HG03571 (cell line): ENCODE data around the gene ST8SIA6.
A peak's percentile ranks its signal among the peaks of the same experiment; 100 is the strongest.
"Not testable (repeated sequence)": the region's sequence is repeated elsewhere in the genome, so short reads cannot be mapped to it uniquely, and the experiment has no call there.

Experiments used
- ATAC-seq: cut with Tn5 transposase; IDR thresholded peaks from one replicate; pipeline ENCODE4 v1.9.1; 2021; ENCODE audit not compliant: unreplicated experiment

ST8SIA6 gene

DNA sequence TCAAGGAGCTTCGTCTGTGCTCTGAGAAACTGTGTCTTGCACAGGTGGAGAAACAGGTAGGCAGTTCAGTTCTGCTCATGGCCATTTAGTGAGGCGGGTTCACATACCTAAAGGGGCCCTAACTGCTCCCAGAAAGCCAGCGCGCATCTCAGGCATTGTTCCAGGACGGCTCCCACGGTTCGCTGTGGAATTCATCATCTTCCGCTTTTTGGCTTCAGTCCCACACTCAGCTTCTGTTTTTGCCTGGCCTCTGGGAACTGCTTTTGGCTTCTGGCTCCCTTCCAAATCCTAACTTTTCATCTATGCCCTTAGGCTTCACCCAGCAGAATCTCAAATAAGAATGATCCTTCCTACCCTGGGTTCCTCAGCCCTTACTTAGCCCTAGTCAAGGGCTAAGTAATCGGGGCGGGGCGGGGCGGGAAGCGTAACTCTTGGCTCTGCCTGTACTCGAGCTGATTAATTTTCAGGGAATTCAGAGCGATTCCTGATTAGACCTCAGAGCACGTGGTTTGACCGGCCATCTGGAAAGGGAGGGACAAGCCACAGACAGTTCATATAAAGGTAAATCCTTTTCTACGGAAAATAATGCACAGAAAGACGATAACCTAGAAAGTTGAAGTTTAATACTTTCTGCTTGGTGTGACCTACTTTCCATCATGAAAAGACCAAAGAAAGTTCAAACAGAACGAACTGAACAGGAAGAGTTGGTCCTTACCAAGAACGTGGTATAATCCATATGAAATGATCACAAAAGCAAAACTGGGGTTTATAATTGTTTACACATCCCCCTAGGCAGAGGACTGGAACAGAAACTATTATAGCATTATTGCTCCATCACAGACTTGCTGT is 105.7 kb downstream of the ST8SIA6 start:
- ATAC-seq = no peak

DNA sequence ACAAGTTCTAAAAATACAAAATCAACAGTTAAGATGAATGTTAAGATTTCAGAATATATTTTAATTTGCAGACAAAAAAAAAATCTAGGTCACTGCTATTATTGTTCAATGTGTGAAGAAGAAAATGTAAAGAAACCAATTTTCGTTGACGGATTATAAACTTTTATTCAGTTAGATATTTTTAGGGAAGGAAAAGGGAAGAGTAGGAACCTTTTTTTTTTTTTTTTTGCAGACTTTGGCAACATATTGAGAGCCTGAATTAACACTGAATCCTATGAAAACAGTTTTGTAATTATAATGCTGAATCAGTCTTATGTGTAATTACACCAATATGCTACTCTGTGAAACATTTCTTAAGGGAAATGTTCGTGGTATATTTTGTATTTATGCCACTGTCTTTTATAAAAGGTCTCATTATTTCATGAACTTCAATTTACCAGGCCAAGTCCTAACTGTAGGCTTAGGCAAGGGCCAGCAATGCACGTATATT is 106.3 kb downstream of the ST8SIA6 start:
- ATAC-seq = no peak

DNA sequence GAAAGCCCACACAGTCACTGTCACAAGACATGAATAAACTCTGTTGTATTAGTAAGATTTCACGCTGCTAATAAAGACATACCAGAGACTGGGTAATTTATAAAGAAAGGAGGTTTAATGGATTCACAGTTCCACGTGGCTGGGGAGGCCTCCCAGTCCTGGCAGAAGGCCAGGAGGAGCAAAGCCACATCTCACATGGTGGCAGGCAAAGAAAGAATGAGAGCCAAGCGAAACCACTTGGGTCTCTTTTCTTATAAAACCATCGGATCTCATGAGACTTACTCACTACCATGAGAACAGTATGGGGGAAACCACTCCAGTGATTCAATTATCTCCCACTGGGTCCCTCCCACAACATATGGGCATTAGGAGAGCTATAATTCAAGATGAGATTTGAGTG is 110.2 kb downstream of the ST8SIA6 start:
- ATAC-seq = no peak

GRCh38 chr10:17343118-17343517 is 111.3 kb downstream of the ST8SIA6 start:
- ATAC-seq = no peak

- no peak for ATAC-seq
Measured at GRCh38 chr10:17340144-17340829, 114.1 kb downstream of the ST8SIA6 start.

- no peak for ATAC-seq
Measured at GRCh38 chr10:17335065-17335464, 119.3 kb downstream of the ST8SIA6 start.

DNA sequence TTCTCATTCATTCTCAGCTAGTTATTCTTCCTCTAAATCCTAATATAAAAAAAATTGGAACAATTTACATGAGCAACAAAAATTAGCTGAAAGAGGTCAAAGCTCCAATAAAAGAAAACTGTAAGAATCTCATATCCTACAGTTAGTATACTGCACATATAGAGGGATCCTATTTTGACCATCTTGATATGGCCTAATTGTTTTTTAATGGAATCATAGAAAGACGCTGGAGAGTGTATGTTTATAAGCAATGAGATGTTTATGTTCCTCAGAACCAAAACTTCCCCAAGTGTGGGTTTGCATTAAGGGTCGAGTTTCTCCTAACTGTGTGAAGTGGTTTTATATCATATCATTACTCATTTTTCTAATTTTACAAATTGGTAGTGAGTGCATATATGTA is 123.9 kb downstream of the ST8SIA6 start:
- no peak for ATAC-seq

GRCh38 chr10:17326377-17326776 is 128.0 kb downstream of the ST8SIA6 start:
- ATAC-seq = no peak

GRCh38 chr10:17321957-17322356 is 132.4 kb downstream of the ST8SIA6 start:
- ATAC-seq = not testable (repeated sequence)

- ATAC-seq = peak; percentile 66
Measured at GRCh38 chr10:17316488-17317170, 137.8 kb downstream of the ST8SIA6 start.

DNA sequence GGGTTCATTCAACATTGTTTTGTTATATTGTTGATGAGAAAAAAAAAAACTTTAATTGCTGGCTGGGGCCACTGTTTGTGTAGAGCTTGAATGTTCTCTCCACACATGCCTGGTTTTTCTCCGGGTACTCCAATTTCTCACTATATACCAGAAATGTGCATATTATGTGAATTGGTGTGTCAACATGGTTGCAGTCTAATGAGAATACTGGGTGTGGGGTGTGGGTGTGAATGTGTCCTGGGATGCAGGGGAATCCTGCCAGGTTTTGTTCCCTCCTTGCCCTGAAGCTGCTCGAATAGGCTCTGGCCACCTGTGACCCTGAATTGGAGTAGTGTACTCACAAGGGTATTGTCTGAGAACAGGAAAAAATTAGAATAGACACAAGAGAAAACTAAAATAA is 145.0 kb downstream of the ST8SIA6 start:
- ATAC-seq = no peak

- no peak for ATAC-seq
Measured at GRCh38 chr10:17307123-17307522, 147.3 kb downstream of the ST8SIA6 start.

DNA sequence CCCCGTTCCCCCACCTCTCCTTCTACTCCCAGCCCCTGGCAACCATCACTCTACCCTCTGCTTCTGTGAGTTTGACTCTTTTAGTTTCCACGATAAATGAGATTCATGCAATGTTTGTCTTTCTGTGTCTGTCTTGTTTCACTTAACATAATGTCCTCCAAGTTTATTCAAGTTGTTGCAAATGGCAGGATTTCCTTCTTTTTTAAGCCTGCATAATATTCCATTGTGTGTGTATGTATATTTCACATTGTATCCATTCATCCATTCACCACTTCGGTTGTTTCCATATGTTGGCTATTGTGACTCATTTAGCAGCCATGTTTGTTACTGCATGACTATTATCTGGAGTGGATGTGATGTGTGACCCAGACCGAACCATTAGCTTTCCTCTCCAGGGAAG is 162.0 kb downstream of the ST8SIA6 start:
- no peak for ATAC-seq

- no peak for ATAC-seq
Measured at GRCh38 chr10:17290226-17290625, 164.2 kb downstream of the ST8SIA6 start.

DNA sequence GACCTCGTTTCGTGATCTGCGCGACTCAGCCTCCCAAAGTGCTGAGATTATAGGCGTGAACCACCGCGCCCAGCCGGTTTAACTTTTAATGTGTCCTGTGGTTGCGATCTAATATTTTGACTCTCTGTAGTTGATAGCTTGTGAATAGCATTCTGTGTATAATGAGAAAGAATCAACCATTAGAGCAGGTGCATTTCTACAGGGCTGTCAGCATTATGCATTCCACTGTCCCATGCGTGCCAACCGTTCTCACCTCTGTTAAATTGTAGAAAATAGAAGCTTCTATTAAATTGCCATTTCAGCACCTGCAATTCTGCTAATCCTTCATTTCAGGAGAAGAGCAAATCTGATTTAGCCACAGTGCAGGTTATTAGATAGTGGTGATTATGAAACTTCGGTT is 164.6 kb downstream of the ST8SIA6 start:
- no peak for ATAC-seq

DNA sequence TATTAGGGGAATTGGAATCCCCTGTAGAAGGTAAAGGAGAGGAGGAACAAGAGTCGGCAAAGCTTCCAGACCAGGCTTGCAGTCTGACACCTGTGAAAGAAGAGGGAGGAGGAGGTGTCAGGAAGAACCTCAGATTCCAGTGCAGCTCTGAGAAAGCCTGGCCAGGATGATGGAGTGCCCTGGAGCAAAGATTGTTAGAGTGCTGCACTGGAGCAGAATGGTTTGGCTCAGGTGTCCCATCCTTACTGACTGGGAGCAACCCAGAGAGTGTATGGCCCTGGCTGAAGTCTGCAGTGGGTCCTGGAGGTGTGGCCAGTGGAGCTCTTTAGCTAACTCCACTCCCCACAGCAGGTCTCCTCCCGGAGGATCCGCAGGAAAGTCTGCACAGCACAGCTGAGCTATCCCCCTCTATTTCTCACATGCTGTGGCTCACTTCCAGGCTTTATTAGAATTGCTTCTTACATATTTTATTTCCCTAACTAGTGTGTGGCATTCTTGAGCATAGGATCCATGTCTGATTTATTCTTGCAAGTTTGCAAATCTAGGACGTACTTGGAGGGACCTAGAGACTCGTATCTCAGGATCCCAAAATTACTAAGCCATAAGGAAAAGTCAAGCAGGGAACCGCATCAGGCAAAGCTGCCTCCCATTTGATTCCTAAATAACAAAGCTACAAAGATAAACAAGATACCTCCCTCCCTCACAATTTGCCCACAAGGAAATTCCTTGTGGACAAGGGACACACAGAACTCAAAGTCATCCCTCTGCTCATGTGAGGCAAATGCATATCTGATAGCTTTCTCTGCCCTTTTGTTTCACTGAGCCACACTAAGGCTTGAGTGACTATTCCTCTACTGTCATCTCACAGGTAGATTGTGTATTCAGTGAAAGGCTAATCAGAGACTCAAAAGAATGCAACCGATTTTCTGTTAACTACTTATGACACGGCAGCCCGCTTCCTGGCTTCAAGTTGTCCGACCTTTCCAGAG is 167.5 kb downstream of the ST8SIA6 start:
- no peak for ATAC-seq

DNA sequence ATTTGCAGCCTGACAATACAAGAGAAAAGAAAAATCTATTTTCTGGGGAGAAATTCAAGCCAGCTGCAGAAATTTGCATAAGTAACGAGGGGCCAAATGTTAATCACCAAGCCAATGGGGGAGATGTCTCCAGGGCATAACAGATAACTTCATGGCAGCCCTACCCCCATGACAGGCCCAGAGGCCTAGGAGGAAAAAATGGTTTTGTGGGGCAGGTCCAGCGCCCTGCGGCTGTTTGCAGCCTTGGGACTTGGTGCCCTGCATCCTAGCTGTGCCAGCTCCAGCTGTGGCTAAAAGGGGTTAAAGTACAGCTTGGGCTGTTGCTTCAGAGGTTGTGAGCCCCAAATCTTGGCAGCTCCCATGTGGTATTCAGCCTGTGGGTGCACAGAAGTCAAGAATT is 172.1 kb downstream of the ST8SIA6 start:
- ATAC-seq = no peak

DNA sequence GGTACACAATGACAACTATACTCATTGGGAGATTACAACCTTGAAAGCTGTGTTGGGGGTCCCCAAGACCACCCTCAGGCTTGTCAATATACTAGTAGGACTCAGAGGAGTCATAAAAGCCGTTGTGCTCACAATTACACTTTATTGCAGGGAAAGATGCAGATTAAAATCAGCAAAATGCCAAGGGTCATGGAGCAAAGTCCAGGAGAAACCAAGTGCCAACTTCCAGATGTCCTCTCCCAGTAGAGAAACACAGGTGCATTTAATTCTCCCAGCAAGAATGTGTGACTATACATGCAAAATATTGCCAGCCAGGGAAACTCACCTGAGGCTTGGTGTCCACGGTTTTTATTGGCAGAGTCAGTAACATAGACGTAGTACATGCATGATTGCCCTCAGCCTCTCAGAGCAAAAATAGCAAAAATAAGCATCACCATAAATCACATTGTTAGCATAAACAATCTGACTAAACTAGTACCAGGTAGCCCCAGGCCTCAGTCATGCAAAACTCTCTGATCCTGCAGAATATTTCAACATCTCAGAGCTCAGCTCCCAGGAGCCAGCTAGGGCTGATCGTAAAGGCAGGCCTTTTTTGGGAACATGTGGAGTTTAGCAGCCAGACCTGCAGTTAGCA is 175.7 kb downstream of the ST8SIA6 start:
- no peak for ATAC-seq

GRCh38 chr10:17276756-17277424 is 177.5 kb downstream of the ST8SIA6 start:
- no peak for ATAC-seq
